Measurements from ENCODE around the gene LY6G5C.

Gene LY6G5C

DNA sequence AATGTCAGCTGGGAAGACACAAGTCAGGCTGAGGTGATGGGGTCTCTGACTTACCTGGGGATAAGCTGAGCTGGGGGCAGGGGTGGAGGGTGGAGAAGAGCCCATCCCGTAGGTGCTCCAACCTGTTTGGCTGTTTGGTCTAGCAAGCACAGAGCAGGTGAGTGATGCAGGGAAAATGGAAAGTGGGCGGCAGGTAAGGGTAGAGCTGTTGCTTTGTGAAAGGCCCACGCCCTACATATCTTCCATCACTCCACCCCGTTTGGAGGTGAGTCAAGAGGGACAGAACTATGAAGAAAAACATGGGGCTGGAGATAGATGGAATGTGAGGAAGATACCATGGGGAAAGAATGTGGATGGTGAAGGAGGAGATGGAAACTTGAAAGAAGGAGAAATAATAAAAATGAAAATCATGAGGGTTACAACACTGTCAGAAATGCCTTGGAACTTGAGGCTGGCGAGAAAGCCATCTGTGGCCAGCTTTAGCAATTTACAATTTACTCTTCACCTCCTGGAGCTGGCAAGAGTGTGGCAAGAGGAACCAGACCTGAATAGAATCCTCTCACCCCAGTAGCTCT lies 39.4 kb upstream of the LY6G5C start:
- no peak for DNase-seq (ENCODE audit: low read depth)
- H3K4me3 ChIP-seq (ENCODE audit: low read depth, low read length) = no peak overlapping the region
- TF ChIP-seq CTCF (IDR thresholded peaks at IDR 0.05; ENCODE audit: low read depth, low read length, missing control alignments) = no peak

DNA sequence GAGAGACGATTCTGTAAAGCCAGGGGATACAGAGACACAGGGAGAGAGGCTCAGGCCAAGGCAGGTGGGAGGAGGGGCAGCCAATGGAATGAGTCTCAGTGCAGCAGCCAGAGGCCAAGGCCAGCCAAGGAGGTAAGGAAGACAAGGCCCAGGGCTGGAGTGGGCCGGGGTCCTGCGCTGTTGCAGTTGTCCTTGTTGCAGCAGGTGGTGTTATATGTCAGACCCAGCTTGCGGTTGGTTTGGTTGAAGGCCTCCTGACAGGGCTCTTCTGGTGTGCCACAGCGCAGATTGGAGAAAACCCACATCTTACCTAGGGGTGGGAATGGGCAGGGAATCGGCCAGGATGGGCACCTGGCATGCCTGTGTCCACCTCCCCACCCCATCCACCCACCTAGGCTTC lies 38.1 kb upstream of the LY6G5C start:
- no peak for TF ChIP-seq CTCF (IDR thresholded peaks at IDR 0.05; ENCODE audit: low read depth, low read length, missing control alignments)
- DNase-seq (ENCODE audit: low read depth) = no peak
- no peak overlapping the region for H3K4me3 ChIP-seq (ENCODE audit: low read depth, low read length)

DNA sequence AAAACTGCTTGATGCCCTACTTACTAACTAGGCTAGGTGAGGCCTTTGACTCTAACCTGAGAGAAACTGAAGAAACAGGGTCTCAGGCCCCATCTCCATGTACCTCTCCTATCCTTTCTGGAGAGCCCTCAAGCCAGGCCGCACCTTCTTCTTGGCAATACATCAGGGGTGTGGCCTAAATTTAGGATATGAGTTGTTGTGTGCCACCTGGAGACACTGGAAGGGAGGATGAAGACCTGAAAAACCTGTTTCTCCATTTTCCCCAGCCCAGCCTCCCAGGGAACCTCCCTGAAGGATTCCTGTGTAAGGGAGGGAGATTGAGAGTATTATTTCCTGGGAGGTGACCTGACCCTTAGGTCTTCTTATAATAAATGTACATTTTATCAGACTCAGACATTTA lies 37.4 kb upstream of the LY6G5C start:
- no peak for TF ChIP-seq CTCF (IDR thresholded peaks at IDR 0.05; ENCODE audit: low read depth, low read length, missing control alignments)

DNA sequence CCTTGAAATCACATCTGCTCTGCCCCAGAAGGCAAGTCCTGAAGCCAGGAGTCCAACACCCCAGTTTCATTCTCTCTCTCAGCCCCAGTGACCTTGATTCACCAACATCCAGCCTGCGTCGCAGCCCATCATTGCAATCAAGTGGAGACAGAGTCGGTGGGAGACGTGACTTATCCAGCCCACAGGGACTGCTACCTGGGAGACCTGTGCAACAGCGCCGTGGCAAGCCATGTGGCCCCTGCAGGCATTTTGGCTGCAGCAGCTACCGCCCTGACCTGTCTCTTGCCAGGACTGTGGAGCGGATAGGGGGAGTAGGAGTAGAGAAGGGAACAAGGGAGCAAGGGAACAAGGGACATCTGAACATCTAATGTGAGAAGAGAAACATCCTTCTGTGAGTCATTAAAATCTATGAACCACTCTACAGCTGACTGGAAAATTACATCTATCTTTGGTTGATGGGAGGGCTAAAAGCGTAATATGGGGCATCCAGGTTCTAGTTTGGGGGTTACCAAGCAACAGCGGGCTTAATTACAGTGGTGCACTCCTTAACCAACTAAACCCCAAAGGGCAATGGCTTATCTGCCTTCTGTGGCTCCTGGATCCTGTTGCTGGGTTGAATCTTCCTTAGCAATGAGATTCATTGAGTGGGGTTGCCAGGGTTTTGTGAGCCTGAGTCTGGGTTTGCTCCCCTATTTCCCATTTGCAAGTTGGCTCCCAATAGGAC lies 36.8 kb upstream of the LY6G5C start:
- no peak for DNase-seq (ENCODE audit: low read depth)
- no peak for TF ChIP-seq CTCF (IDR thresholded peaks at IDR 0.05; ENCODE audit: low read depth, low read length, missing control alignments)
- no peak overlapping the region for H3K4me3 ChIP-seq (ENCODE audit: low read depth, low read length)

More for the DNA sequence above, 37.4 kb upstream of the LY6G5C start:
- no peak overlapping the region for H3K4me3 ChIP-seq (ENCODE audit: low read depth, low read length)
- DNase-seq (ENCODE audit: low read depth) = no peak

DNA sequence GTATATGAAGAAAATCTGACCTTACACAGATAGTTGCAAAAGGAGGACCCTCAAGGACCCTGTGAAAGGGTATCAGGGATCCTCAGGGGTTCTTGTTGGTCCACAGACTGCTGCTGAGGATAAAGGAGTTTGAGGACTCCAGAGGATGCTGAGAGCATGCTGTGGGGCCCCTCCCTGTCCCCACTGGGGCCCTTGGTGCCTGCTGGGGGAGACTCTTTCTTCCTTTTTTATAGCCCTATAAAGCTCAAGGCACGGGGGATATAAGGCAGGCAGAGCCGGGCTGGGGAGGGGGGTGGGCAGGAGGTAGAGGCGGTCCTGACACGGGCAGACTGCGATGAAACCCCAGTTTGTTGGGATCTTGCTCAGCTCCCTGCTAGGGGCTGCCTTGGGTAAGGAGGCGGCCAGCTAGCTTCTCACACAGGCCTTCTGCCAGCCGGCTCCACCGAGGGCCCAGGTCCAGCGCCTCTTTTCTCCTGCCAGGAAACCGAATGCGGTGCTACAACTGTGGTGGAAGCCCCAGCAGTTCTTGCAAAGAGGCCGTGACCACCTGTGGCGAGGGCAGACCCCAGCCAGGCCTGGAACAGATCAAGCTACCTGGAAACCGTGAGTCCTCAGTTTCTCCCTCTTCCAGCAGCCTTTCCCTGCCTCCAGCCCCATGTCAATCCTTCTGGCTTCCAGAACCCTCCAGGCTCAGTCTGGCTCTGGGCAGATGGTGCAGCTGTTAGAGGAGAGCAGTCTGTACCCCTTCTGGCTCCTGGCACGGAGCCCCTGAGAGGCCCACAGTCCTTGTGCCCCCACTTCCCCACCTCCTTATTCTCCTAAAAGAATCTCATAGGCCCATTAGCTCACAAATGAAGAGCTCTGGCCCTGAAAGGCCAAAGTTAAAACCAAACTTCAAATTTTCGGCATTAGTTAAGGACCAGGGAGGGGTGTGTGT lies 34.4 kb upstream of the LY6G5C start, which contains the start of gene LY6G6D:
LY6G6D (plus strand) TSS at position 327 of the 937 bp plus-strand sequence; CDS start at position 335, 8 bp downstream.
- no peak for TF ChIP-seq CTCF (IDR thresholded peaks at IDR 0.05; ENCODE audit: low read depth, low read length, missing control alignments)
- DNase-seq (ENCODE audit: low read depth) = no peak
- H3K4me3 ChIP-seq (ENCODE audit: low read depth, low read length) = no peak within 1 kb of the TSS

GRCh38 chr6:31713991-31714684 lies 33.3 kb upstream of the LY6G5C start:
- TF ChIP-seq CTCF (IDR thresholded peaks at IDR 0.05; ENCODE audit: low read depth, low read length, missing control alignments) = no peak
- DNase-seq (ENCODE audit: low read depth) = no peak
- no peak overlapping the region for H3K4me3 ChIP-seq (ENCODE audit: low read depth, low read length)
